ENCODE data around the gene CST9L.

CST9L gene, protein sequence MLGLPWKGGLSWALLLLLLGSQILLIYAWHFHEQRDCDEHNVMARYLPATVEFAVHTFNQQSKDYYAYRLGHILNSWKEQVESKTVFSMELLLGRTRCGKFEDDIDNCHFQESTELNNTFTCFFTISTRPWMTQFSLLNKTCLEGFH

DNA sequence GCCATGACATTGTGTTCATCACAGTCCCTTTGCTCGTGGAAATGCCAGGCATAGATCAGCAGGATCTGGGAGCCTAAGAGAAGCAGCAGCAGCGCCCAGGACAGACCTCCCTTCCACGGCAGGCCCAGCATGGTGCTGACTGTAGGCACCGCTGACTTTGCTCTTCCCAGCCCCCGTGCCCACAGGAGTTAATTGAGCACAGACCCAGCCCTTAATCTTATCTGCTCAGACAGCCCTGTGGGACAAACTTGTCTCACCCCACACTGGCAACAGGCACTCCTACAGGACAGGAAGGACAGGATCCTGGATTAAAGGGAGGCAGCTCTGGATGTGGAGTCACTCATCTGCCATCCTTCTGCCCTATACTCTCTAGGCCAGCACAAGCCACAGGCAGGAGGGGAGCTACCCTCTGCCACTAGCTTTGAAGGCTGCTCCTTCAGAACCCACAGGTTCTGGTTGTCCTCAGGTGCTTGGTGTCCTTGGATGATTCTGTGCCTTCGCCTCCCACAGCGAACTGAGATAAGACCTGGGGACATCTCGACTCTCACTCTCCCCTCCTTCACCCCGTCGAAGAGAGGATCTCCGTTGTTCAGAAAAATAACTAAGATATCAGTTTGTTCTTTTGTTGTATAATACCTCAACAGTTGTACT lies at the start of gene CST9L:
Gene CST9L (minus strand): TSS at position 165 of the 651 bp plus-strand sequence. CDS start 34 bp downstream, at position 131.
- no peak for DNase-seq (ENCODE audit: low read depth in 2 of 2)

DNA sequence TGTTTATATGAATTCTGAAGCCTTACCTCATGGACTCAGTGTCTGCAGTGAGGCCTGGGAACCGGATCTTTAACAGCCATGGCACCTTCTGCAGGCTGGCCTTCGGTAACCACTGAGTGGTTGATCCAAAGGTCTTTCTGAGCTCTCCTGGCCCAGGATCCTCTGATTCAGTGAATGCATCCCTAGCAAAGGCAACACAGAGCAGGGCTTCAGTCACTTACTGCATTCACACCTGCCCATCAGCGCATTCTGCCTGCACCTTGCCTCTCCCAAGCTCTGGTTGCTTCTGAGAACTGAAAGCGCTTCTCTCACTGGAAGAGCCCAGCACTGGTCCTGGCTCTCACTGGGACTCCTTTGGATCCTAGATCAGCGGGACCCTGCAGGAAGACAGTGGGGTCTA lies 45.9 kb upstream of the CST9L start:
- no peak for DNase-seq (ENCODE audit: low read depth in 2 of 2)

DNA sequence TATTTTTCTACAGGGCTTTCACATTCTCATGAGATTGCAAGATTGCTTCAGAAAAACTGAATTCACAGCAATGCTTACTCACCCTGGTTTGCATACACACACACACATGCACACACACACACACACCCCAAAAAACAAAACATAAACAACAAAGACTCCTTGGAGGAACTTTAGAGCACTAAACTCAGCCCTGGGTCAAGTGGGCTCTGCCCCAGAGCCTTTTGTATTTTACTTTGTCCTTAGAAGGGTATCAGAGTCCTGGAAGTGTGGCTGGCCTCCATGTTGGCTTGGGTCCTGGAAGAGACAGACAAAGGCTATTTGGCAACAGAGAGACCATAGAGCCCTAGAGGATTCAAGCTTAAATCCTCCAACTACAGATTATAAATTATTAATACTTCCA lies 45.4 kb upstream of the CST9L start:
- DNase-seq (ENCODE audit: low read depth in 2 of 2): no peak

DNA sequence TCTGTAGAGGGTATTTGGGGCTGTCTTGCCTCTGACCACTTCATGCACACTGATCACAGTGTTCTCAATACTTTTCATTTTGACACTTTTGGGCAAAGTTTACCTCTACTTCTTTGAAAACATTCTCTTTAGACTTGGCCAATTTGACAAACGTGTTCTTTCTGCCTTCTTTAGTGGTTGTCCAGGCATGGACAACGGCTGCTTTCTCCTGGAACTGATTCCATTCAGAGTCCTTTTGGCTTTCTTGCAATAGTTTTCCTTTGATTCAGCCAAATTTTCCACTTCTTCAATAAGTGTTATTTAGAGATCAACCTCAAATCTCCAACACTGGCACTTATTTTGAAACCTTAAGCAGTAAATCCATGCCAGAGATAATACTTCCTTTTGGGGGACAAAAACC lies 44.1 kb upstream of the CST9L start:
- DNase-seq (ENCODE audit: low read depth in 2 of 2): no peak

DNA sequence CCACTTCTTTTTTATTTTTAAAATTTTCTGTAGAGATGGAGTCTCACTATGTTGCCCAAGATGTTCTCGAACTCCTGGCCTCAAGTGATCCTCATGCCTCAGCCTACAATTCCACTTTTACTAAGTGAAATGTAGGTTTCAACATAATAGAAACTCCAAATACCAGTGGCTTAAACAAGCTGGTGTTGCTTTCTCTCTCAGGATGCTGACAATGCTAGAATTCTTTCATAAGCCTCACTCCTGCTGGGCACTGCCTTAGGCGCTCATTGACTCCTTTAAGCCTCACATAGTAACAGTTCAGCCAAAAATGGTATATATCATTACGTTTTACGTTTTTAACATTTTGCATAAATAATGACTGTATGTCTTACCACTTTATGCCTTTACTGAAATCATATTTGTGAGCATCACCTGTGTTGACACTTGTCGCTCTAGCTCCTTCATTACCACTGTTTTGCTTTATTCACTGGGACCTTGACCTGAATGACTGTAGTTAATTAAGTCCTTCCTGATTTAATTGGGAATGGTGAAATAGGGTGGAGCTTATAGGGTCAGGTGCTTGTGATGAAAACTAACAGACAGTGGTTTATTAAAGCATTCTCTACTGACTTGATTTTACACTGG lies 41.3 kb upstream of the CST9L start:
- DNase-seq (ENCODE audit: low read depth in 2 of 2): no peak

DNA sequence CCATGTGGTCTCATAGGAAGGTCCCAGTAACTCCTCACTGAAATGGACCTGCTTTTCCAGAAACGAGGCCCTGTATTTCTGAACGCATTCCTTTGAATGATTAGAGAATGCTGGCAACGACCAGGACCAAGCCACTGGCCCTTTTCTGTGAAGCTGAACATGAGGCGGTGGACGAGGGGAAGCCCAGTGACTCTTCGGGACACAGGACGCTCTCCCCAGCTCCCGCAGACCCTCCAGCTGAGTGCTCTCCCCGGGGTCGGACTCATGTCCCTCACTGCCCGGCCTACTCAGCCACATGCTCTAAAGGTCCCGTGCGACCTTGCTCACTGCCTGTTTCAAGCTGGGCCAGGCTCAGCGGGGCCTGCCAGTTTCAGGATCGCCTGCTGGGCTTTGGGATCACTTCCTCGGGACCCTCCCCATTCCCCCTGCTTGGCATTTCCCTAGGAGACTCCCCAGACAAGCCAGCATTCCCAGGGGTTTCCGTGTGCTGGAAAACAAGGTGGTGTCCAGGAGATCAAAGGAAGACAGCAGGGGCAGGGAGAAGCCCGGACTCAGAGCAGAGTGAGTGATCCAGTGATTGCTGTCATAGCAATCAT lies 40.1 kb upstream of the CST9L start:
- DNase-seq (ENCODE audit: low read depth in 2 of 2): no peak

DNA sequence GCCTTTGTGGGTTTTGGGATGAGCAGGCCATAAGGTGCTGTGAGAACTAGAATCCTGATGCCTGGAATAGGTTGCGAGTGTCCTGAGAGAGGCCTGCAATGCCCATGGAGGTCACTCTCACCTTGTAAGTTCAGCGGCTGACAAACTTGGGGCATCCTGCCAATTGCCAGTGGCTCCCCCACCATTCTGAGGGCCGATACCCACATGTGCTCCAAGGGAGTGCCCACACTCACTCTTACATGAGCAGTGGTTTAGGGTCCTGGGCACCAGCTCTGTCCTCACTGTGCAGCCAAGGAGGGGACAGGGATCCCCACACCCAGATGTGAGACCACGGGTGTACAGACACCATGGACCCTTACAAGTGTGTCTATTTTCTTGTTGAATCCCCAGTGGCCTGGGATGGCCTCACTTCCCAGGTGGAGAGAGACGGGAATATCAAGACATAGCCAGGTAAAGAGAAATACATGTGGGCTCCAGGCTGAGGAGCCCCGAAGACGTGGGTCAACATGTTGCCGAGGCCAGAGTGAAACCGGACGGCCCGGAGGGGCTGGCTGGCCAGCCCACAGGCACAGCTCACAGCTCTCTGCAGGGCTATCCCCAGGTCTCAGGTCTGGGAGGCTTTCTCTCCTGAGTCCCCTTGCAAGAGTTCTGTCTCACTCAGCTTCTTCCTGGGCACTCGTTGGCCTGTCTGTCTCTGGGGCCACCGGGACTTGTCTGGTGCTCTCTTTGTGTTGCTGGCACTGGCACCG lies 39.4 kb upstream of the CST9L start:
- no peak for DNase-seq (ENCODE audit: low read depth in 2 of 2)

DNA sequence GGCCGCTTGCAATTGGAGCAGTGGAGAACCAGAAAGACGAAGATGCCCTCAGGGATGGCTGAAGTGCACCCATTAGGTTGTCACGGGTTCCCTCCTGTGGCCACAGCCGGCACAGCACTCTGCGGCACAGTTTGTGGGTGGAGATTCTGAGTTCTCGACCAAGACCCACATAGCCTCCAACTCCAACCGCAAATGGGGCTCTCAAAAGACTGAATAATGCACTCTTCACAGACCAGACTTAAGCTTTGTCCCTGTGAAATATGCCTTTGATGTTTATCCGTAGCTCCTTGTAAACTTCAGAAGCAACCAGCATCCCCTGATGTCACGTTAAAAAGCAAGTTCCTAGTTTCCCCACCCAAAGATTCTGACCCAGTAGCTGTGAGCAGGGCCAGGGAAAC lies 38.4 kb upstream of the CST9L start:
- peak; percentile 60 to 62 for DNase-seq (ENCODE audit: low read depth in 2 of 2)

DNA sequence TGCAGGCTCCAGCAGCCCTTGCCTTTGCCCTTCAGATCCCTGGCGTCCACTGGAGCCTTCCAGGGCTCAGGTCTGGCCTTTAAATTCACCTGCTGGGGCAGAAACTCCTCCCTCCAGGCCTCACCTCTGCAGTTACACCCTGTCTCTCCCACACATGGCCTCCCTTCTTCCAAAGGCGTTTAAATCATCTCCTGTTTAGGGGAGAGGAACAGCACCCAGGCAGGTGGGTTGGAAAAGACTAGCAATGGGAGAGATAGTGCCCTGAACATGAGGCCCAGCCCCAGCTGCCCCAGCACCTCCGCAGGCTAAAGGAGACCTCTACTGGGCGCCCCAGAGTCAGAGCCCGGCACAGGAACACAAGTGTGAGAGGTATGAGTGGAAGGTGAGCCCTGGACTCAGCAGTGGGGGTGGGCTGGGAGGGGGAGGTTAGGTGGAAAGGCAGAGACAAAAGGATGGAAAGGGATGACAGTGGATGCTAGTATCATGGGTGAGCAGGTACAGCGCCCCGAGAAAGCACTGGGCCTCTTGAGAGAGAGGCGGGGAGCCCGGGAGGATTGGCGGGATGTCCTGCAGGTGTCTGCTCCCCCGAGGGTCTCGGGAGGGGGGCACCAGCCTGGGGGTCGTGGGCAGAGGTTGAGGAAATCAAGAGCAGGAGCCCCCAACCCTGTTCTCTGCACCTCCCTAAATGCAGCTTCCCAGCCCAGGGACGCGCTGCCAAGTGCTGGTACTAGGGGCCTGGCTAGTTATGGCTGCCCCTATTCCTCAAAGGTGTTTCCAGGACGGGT lies 37.8 kb upstream of the CST9L start, which contains the start of gene CST9:
Gene CST9 (minus strand): TSS at position 51 of the 785 bp plus-strand sequence. CDS start 53 bp downstream, outside the sequence.
- DNase-seq (ENCODE audit: low read depth in 2 of 2): no peak

DNA sequence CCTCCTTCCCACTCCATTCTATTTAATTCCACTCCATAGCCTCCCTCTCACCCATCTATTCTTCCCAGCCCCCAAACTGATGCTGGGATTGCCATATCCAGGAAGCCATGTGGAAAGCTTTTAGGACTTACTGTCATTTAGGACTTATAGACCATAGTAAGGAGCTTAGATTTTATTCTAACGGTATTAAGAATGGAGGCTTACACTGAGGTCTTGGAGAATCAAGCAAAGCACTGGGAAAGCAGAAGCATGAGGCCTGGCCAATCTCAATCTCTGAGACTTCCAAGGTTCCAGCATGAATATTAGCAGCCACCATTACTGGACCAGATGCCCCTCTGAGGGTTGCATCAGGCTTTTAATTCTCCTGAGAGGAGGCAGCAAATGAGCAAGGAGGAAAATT lies 36.0 kb upstream of the CST9L start:
- no peak for DNase-seq (ENCODE audit: low read depth in 2 of 2)

DNA sequence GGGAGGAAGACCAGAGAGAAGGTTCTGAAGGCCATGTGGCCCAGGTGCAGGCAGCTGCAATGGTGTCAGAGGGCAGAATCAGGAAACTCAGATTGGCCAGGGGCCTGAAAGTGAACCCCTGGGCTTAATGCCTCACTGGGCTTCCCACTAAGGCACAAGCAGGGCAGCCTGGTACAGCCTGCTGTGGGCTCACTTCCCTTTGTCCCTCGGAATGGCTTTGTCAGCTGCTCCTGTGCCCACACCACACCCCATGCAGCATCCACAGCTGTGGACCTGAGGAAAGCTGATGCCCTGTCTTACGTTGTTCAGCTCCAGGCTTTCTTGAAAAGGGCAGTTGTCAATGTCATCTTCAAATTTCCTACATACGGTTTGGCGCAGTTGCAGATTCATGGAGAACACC lies 35.0 kb upstream of the CST9L start:
- no peak for DNase-seq (ENCODE audit: low read depth in 2 of 2)

DNA sequence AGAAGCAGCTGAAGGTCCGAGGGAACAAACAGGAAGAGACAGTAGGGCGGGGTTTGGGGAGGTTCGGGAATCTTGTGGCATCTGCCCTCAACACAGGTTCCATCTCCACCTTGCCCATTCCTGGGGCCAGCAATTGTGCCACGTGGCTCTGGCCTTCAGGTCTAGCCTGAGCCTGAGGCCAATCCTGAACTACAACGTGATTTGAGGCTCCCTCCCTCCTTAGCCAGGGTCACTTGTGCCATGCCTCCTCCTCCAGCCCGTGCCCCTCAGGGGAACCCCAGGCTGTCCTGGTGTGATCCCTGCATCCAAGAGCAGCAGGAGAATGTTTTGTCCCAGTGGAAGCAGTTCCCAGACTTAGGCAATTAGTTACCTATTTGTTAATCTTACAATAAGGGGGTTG lies 34.4 kb upstream of the CST9L start:
- DNase-seq (ENCODE audit: low read depth in 2 of 2): no peak

DNA sequence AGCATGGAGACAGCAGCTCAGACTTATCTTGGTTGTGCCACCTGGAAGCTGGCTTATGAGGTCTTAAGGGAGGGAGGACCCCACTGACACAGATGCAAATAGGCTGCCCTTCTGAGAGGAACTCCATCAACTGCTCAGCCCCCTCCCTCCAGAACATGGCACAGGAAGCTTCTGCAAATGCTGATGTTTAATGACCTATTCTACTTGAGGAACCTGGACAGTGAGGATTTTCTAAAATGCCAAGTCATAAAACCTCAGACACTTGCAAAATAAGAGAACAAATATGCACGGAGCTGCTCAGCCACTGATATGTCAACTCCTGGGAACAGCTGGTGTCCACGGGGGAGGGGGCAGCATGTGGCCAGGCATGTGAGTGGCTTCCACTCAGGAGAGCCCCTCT lies 34.0 kb upstream of the CST9L start:
- no peak for DNase-seq (ENCODE audit: low read depth in 2 of 2)

DNA sequence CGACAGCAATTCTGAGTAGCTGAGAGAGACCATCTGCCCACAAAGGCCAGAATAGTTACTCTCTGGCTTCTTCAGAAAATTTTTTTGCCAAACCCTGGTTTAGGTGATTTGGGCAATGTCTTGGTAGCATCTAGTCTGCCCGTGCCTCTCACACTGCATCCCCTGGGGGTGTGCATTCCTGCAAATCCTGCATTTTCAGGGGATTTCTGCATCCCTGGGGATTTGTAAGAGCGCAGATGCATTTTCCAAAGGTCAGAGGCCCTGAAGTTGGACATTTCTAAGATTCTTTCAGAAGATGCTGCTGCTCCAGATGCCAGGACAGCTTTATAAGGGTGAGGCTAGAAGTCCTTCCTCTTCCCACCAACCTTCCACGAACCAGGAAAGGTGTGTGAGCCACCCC lies 33.4 kb upstream of the CST9L start:
- no peak for DNase-seq (ENCODE audit: low read depth in 2 of 2)

DNA sequence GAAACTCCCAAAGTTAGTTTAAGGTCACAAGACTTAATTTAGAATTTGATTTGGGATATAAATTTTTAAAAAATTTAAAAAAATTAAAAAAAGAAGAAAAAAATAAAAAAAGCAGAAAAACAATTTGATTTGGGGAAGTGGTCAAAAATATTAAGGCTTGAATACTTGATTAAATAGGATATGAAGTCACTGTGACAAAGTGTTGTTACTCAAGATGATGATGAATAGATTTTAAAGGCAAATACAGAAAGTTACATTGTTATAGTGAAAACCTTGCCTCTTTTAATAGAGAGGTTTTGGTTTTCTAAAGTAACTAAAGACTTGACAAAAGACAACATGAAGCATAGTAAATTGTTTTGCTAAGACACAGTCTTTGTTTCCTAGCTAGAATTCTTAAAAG lies 30.2 kb upstream of the CST9L start:
- DNase-seq (ENCODE audit: low read depth in 2 of 2): no peak

DNA sequence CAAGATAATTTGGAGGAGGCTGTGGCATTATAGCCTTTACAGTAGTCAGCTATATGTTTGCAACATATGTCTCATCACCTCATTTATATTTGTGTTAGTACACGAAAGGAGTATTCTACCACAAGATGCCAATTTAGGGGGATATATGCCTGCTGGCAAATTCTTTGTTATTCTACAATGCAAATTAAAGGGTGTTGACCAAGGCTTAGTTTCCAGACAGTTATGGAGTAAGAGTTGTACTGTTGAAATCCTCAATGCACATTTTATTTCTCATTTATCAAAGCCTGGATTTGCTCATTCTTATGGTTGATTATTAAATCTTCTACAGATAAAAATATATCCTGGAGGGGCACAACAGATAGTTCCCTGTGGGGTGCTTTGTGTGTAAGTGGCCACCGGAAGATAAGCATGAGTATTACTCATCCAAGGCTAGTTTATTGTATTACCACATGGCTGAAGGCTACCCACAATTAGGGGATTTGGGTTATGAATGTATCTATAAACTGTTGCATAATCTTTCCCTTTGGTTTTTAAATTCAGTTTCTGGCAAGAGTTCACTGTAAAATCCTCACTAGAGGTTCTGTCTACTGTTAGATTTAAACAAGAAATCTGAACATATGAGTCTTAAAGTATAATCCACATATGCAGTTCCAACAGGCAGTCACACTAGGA lies 28.4 kb upstream of the CST9L start:
- no peak for DNase-seq (ENCODE audit: low read depth in 2 of 2)

DNA sequence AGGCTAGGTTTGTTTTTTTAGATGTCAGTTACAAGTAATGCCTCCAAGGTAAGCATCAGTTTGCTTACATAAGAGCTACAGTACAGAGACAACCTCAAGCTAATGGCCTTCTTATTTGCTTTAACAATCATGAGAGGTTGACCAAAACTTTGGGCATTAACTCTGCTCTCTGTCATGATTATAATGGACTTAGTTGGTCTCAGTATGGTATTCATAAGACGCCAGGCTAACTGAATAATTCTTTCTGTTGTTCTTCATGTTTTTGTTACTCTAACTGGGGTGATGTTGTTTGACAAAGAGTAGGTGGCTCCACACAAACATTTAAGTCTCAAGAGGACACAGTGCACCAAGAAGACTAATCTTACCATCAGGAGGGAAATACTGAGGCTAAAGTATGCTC lies 27.7 kb upstream of the CST9L start:
- DNase-seq (ENCODE audit: low read depth in 2 of 2): no peak

DNA sequence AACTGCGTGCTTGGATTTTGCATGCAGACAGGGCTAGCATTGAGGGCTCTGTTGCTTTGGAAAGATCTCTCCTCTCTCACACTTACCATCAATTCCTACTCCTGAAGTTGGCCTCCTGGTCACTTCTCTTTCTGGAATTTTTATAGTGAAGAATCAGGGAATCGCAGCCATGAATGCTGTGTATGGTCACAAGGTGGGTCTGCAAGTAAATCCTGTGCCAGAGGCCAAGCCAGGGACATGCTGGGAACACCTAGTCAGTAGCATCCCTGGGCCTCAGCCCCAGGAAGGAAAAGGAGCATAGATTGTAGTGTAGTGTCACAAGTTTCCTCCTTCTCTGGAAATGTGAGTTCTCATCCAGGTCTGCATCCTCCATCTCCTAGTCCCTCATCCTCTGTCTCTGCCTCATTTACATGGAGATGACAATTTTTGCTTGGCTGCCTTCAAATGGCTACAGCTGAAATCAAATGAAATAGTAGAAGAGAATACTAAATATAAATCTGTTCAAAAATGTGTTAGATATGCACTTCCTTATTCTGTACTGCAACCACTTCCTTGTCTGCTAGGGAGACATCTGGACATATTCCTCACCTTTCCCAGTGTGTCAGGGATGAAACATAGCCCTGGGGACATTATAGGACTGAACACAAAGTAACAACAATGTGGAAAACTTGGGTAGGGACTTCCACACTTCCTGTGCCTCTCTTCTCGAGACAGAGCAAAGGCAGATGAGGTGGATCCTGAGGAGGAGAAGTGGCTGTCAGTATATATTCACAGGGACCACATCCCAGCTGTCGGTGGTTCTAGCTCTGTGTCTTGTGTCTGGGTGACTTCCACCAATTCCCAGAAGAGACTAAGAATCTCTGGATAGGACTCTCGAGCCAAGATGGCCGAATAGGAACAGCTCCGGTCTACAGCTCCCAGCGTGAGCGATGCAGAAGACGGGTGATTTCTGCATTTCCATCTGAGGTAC lies 20.4 kb upstream of the CST9L start:
- DNase-seq (ENCODE audit: low read depth in 2 of 2): no peak

DNA sequence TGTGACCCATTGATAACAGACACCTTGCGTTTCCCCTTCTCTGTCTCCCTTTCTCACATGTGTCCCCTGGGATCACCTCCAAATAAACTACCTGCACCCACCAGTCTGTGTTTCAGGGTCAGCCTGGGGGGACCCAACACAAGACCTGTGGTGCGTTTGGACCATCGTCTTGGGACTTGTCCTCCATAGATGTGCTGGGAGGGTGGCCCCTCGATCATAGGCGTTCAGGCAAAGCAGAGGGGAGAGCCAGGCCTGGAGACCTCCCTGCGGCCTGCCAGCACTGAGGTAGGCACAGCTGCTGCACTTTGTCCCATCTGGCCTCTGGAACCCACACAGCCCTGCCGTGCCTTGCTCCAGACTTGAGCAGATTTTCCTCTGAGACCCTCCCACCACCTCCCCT lies 19.3 kb upstream of the CST9L start:
- no peak for DNase-seq (ENCODE audit: low read depth in 2 of 2)
